ENCODE data around the gene ARL9.
"Not testable (repeated sequence)": the region's sequence is repeated elsewhere in the genome, so short reads cannot be mapped to it uniquely, and the experiment has no call there.

ARL9 gene

DNA sequence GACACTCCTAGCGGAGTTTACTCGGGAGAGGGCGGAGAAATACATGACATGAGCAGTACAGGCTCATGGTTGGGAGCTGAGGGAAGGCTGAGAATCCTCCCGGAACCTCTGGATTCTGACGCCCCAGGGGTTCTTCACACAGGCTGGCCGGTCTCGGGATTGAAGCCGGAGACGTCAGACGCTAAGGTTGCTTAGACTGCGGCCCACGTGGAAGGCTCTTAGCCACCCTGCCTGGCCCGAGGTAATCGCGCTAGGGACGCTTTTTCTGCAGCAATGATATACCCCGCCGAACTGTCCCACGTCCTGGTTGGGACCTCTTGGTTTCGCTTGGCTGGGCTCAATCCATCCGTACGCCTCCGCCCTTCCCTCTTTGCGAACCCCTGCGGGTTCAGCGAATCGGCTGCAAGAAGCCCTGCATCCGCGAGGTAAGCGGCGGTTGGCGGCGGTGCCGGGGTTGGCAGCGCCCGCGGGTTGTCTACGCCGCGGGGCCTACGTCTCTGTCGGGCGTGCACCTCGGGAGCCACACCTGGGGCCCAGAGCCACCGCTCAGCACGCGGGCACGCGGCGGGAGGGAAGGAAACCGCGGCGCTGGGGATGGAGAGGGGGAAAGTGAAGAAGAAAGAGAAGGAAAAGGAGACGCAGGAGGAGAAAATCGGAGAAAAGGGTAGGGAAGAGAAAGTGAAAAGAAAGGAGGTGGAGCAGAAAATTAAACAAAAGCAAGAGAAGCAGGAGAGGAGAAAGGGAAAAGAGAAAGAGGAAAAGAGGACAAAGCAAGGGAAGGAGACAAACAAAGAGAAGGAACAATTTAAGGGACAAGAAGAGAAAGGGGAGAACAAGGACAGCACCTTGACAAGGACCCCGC, at the start of gene ARL9:
Gene ARL9, plus strand, starts transcription at position 523 of the 862 bp plus-strand sequence. Its CDS starts 72 bp downstream, at position 595.
- Histone ChIP-seq H3K27ac (ENCODE audit: low read length) (peak within 1 kb of the TSS; percentile 53), H3K36me3 (ENCODE audit: control insufficient read depth in 2 of 2, insufficient read depth in 2 of 2, low read length in 2 of 2) (peaks cover 6 to 7% of the 10 kb centered on the region in 2 donors), H3K4me1 (ENCODE audit: control insufficient read depth, insufficient read depth, low read length) (peaks cover 10% of the 10 kb centered on the region), H3K9me3 (ENCODE audit: control insufficient read depth in 2 of 2, low read length in 2 of 2) (no peaks in the 10 kb centered on the region), H3K27me3 (ENCODE audit: control insufficient read depth in 1 of 2, insufficient read depth in 2 of 2, low read length in 2 of 2) (no peaks in the 10 kb centered on the region), H3K9ac (ENCODE audit: low read length in 2 of 2) (peak within 1 kb of the TSS; percentile 60 to 77), H3K4me3 (ENCODE audit: low read length in 2 of 2) (peak within 1 kb of the TSS; percentile 84 to 91)

DNA sequence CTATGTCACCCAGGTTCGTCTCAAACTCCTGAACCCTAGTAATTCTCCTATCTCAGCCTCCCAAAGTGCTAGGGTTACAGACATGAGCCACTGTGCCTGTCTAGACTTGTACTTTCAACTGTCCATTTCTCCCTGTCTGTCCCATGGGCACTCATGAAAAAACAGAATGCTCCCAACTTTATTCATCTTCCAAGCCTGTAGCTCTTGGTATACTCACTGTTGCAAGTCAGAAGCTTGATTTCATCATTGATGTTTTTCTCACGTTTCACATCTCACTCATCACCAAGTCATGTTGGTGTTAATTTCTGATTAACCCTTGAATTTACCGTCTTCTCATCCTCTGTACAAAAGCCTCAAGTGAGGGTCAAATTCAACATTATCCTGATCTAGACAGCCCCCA, 45.5 kb upstream of the ARL9 start:
- no peak overlapping the region for H3K4me3 ChIP-seq (ENCODE audit: low read length in 2 of 2)
- no peaks in the 10 kb centered on the region for H3K27me3 ChIP-seq (ENCODE audit: control insufficient read depth in 1 of 2, insufficient read depth in 2 of 2, low read length in 2 of 2)
- peaks cover 10 to 11% of the 10 kb centered on the region in 2 donors for H3K36me3 ChIP-seq (ENCODE audit: control insufficient read depth in 2 of 2, insufficient read depth in 2 of 2, low read length in 2 of 2)

GRCh38 chr4:56462157-56462556, 43.4 kb upstream of the ARL9 start:
- Histone ChIP-seq H3K9me3 (ENCODE audit: control insufficient read depth in 2 of 2, low read length in 2 of 2) (no peaks in the 10 kb centered on the region), H3K36me3 (ENCODE audit: control insufficient read depth in 2 of 2, insufficient read depth in 2 of 2, low read length in 2 of 2) (peaks cover 8 to 11% of the 10 kb centered on the region in 2 donors), H3K4me3 (ENCODE audit: low read length in 2 of 2) (no peak overlapping the region), H3K9ac (ENCODE audit: low read length in 2 of 2) (no peak overlapping the region), H3K4me1 (ENCODE audit: control insufficient read depth, insufficient read depth, low read length) (peaks cover 14% of the 10 kb centered on the region), H3K27me3 (ENCODE audit: control insufficient read depth in 1 of 2, insufficient read depth in 2 of 2, low read length in 2 of 2) (no peaks in the 10 kb centered on the region), H3K27ac (ENCODE audit: low read length) (no peak overlapping the region)

More for the DNA sequence above, 45.5 kb upstream of the ARL9 start:
- no peak overlapping the region for H3K9ac ChIP-seq (ENCODE audit: low read length in 2 of 2)
- H3K9me3 ChIP-seq (ENCODE audit: control insufficient read depth in 2 of 2, low read length in 2 of 2) = no peaks in the 10 kb centered on the region
- H3K4me1 ChIP-seq (ENCODE audit: control insufficient read depth, insufficient read depth, low read length) = peaks cover 6% of the 10 kb centered on the region
- no peak overlapping the region for H3K27ac ChIP-seq (ENCODE audit: low read length)

- no peaks in the 10 kb centered on the region for H3K9me3 ChIP-seq (ENCODE audit: control insufficient read depth in 2 of 2, low read length in 2 of 2)
- H3K9ac ChIP-seq (ENCODE audit: low read length in 2 of 2) = no peak overlapping the region
- H3K27ac ChIP-seq (ENCODE audit: low read length) = no peak overlapping the region
- H3K36me3 ChIP-seq (ENCODE audit: control insufficient read depth in 2 of 2, insufficient read depth in 2 of 2, low read length in 2 of 2) = peaks cover 5 to 11% of the 10 kb centered on the region in 2 donors
- H3K27me3 ChIP-seq (ENCODE audit: control insufficient read depth in 1 of 2, insufficient read depth in 2 of 2, low read length in 2 of 2) = no peaks in the 10 kb centered on the region
- no peak overlapping the region for H3K4me3 ChIP-seq (ENCODE audit: low read length in 2 of 2)
- peaks cover 16% of the 10 kb centered on the region for H3K4me1 ChIP-seq (ENCODE audit: control insufficient read depth, insufficient read depth, low read length)
Observed at GRCh38 chr4:56463711-56464110, 41.9 kb upstream of the ARL9 start.

- H3K9me3 ChIP-seq (ENCODE audit: control insufficient read depth in 2 of 2, low read length in 2 of 2) = no peaks in the 10 kb centered on the region
- no peak overlapping the region for H3K9ac ChIP-seq (ENCODE audit: low read length in 2 of 2)
- peaks cover 17% of the 10 kb centered on the region for H3K4me1 ChIP-seq (ENCODE audit: control insufficient read depth, insufficient read depth, low read length)
- no peak overlapping the region for H3K27ac ChIP-seq (ENCODE audit: low read length)
- H3K4me3 ChIP-seq (ENCODE audit: low read length in 2 of 2) = no peak overlapping the region
- H3K36me3 ChIP-seq (ENCODE audit: control insufficient read depth in 2 of 2, insufficient read depth in 2 of 2, low read length in 2 of 2) = peaks cover 5 to 11% of the 10 kb centered on the region in 2 donors
- H3K27me3 ChIP-seq (ENCODE audit: control insufficient read depth in 1 of 2, insufficient read depth in 2 of 2, low read length in 2 of 2) = no peaks in the 10 kb centered on the region
Observed at GRCh38 chr4:56464581-56464980, 41.0 kb upstream of the ARL9 start.

DNA sequence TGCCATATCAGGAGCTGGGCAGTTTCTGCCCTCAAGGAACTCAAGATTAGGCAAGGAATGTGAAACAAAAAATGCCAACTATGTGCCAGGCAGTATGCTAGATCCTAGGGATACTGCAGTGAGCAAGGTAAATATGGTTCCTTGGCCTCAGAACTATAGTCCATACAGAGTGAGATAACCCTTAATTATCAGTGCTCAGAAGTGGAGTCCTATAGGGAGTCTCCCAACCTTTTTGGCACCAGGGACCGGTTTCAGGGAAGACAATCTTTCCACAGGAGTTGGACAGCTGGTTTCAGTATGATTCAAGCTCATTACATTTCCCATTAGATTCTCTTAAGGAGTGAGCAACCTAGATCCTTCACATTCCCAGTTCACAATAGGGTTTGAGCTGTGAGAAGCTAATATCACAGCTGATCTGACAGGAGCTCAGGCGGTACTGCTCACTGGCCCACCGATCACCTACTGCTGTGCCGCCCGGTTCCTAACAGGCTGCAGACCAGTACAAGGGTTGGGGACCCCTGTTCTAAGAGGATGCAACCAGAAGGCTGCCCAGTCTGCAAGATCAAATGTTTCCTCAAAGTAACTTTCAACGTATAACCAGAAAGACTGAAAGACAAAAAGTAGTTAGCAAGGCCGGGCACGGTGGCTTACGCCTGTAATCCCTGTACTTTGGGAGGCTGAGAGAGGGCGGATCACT, 39.8 kb upstream of the ARL9 start:
- H3K27ac ChIP-seq (ENCODE audit: low read length) = no peak overlapping the region
- H3K9me3 ChIP-seq (ENCODE audit: control insufficient read depth in 2 of 2, low read length in 2 of 2) = no peaks in the 10 kb centered on the region
- peaks cover 2 to 10% of the 10 kb centered on the region in 2 donors for H3K36me3 ChIP-seq (ENCODE audit: control insufficient read depth in 2 of 2, insufficient read depth in 2 of 2, low read length in 2 of 2)
- H3K4me3 ChIP-seq (ENCODE audit: low read length in 2 of 2) = peak overlapping the region; percentile 72 to 98
- H3K4me1 ChIP-seq (ENCODE audit: control insufficient read depth, insufficient read depth, low read length) = peaks cover 17% of the 10 kb centered on the region
- no peaks in the 10 kb centered on the region for H3K27me3 ChIP-seq (ENCODE audit: control insufficient read depth in 1 of 2, insufficient read depth in 2 of 2, low read length in 2 of 2)
- H3K9ac ChIP-seq (ENCODE audit: low read length in 2 of 2) = no peak overlapping the region

GRCh38 chr4:56466296-56466761, 39.3 kb upstream of the ARL9 start:
- peaks cover 17% of the 10 kb centered on the region for H3K4me1 ChIP-seq (ENCODE audit: control insufficient read depth, insufficient read depth, low read length)
- H3K27ac ChIP-seq (ENCODE audit: low read length); H3K27me3 ChIP-seq (ENCODE audit: control insufficient read depth in 1 of 2, insufficient read depth in 2 of 2, low read length in 2 of 2); H3K9me3 ChIP-seq (ENCODE audit: control insufficient read depth in 2 of 2, low read length in 2 of 2): not testable (repeated sequence)
- peak overlapping the region; percentile 96 to 97 for H3K9ac ChIP-seq (ENCODE audit: low read length in 2 of 2)
- H3K4me3 ChIP-seq (ENCODE audit: low read length in 2 of 2) = peak overlapping the region; percentile 98 to 100
- H3K36me3 ChIP-seq (ENCODE audit: control insufficient read depth in 2 of 2, insufficient read depth in 2 of 2, low read length in 2 of 2) = peaks cover 3 to 13% of the 10 kb centered on the region in 2 donors

GRCh38 chr4:56466910-56467283, 38.7 kb upstream of the ARL9 start:
- no peaks in the 10 kb centered on the region for H3K27me3 ChIP-seq (ENCODE audit: control insufficient read depth in 1 of 2, insufficient read depth in 2 of 2, low read length in 2 of 2)
- peak overlapping the region; percentile 96 to 97 for H3K9ac ChIP-seq (ENCODE audit: low read length in 2 of 2)
- H3K9me3 ChIP-seq (ENCODE audit: control insufficient read depth in 2 of 2, low read length in 2 of 2) = no peaks in the 10 kb centered on the region
- peak overlapping the region; percentile 80 for H3K27ac ChIP-seq (ENCODE audit: low read length)
- H3K4me1 ChIP-seq (ENCODE audit: control insufficient read depth, insufficient read depth, low read length) = peaks cover 17% of the 10 kb centered on the region
- H3K4me3 ChIP-seq (ENCODE audit: low read length in 2 of 2) = peak overlapping the region; percentile 98 to 100
- peaks cover 8 to 15% of the 10 kb centered on the region in 2 donors for H3K36me3 ChIP-seq (ENCODE audit: control insufficient read depth in 2 of 2, insufficient read depth in 2 of 2, low read length in 2 of 2)

DNA sequence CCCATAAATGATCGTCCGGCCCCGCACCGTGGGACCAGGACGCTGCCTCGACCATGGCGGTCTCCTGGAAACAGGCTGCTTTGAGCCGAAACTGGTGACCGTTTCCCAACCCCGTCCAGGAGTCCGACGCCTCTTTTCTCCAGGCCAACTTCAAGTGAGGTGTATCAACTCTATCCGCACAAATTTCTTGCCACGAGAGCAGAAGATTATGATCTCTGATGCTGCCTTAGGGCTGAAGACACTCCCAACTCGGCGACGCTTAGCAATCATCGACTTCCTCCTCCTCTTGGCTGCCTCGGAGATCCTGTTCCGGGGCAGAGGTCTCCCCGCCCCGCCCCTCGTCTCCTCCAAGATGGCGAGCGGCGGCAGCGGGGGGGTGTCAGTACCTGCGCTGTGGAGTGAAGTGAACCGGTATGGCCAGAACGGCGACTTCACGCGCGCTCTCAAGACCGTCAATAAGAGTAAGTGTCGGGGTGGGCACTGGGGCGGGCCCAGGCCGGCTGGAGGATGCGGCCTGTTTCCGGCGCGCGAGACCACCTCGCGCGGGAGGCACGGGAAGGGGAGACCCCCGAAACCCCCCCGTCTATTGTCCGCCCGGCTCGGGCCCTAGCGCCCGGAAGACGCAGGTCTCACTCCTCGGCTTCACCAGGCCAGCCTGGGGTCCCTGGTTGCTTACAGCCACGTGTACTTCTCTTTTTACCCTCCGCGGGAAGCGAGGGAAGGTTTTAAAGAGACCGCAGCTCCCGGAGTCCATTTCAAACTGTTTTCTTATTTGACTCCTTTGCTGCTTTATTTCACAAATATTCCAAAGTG, 38.1 kb upstream of the ARL9 start, which contains the start of gene SRP72:
Gene SRP72, plus strand, starts transcription at position 334 of the 813 bp plus-strand sequence. Its CDS starts 19 bp downstream, at position 353.
- H3K36me3 ChIP-seq (ENCODE audit: control insufficient read depth in 2 of 2, insufficient read depth in 2 of 2, low read length in 2 of 2) = peaks cover 12 to 16% of the 10 kb centered on the region in 2 donors
- peak within 1 kb of the TSS; percentile 96 to 97 for H3K9ac ChIP-seq (ENCODE audit: low read length in 2 of 2)

DNA sequence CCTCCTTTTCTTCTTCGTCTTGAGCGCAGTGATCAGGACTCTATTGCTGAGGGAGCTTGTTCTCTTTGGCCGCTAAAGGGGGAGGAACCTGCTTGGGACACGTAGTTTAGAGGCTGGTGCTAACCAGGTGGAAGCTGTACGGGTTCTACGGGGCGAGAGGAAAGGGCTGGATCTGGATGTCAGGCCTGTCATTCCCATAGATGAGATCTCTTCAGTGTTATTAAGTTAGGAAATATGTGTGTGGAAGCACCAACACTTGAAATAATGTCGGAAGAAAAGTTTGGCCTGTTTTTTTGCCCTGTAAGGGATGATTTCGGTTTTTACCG, 37.5 kb upstream of the ARL9 start:
- Histone ChIP-seq H3K4me1 (ENCODE audit: control insufficient read depth, insufficient read depth, low read length) (peaks cover 17% of the 10 kb centered on the region), H3K27me3 (ENCODE audit: control insufficient read depth in 1 of 2, insufficient read depth in 2 of 2, low read length in 2 of 2) (no peaks in the 10 kb centered on the region), H3K9ac (ENCODE audit: low read length in 2 of 2) (peak overlapping the region; percentile 96 to 97), H3K27ac (ENCODE audit: low read length) (peak overlapping the region; percentile 80), H3K4me3 (ENCODE audit: low read length in 2 of 2) (peak overlapping the region; percentile 98 to 100), H3K9me3 (ENCODE audit: control insufficient read depth in 2 of 2, low read length in 2 of 2) (no peaks in the 10 kb centered on the region), H3K36me3 (ENCODE audit: control insufficient read depth in 2 of 2, insufficient read depth in 2 of 2, low read length in 2 of 2) (peaks cover 15 to 20% of the 10 kb centered on the region in 2 donors)

More for the DNA sequence above, 38.1 kb upstream of the ARL9 start, which contains the start of gene SRP72:
- Histone ChIP-seq H3K4me1 (ENCODE audit: control insufficient read depth, insufficient read depth, low read length) (peaks cover 17% of the 10 kb centered on the region), H3K9me3 (ENCODE audit: control insufficient read depth in 2 of 2, low read length in 2 of 2) (no peaks in the 10 kb centered on the region), H3K27me3 (ENCODE audit: control insufficient read depth in 1 of 2, insufficient read depth in 2 of 2, low read length in 2 of 2) (no peaks in the 10 kb centered on the region), H3K27ac (ENCODE audit: low read length) (peak within 1 kb of the TSS; percentile 80), H3K4me3 (ENCODE audit: low read length in 2 of 2) (peak within 1 kb of the TSS; percentile 98 to 100)

All from stomach smooth muscle (tissue), 2 donors.